GM18498 (cell line): ENCODE results near the gene EXOC3.

ENCODE experiments used
- ATAC-seq: cut with Tn5 transposase; IDR thresholded peaks from one replicate; pipeline ENCODE4 v1.9.1; 2021; ENCODE audit warnings: mild to moderate bottlenecking, moderate library complexity; ENCODE audit not compliant: unreplicated experiment

Gene EXOC3

GRCh38 chr5:437281-437771 lies 5.7 kb upstream of the EXOC3 start:
- no peak for ATAC-seq

DNA sequence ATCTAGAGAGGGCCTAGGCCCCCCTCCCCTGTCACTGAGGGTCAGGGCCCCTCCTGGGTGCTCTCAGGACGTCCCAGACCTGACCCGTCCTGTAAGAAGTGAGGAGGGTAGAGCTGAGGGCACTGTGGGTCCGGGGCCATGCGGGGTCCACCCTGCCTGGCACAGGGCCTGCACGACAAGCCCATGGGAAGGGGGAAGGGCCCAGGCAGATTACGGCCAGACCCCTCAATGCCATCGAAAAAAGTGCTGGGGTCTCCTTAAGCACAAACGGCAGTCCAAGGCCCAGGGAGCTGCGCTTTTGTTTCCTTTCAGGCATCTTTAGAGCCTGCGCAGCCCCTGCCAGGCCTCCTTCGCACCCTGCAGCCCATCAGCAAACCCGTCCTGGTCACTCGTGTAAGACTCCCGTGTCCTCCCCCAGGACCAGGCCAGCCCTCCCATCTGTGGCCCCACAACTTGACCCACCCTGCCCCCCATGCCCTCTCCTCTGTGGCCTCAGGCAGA lies 4.4 kb upstream of the EXOC3 start:
- no peak for ATAC-seq

- no peak for ATAC-seq
These were observed 3.8 kb upstream of the EXOC3 start for GRCh38 chr5:439181-439580.

DNA sequence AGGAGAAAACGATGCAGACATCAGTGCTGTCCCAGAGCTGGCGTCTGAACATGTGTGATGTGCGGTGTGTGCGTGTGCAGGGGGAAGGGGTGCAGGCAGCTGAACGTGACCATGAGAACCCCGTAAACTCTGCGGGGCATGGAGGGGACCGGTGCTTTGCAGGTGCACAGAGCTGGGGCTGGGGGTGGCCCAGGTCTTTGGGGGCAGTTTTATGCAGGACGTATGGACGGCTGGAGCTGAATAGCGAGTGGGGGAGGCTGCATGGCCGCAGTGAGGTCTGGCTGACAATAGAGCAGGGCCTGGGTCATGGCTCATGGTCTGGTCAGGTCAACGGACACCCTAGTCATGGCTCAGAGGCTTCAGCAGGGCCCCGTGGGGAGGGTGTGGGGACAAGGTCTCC lies 3.3 kb upstream of the EXOC3 start:
- ATAC-seq = no peak

GRCh38 chr5:440401-441201 lies 2.4 kb upstream of the EXOC3 start:
- ATAC-seq = no peak

DNA sequence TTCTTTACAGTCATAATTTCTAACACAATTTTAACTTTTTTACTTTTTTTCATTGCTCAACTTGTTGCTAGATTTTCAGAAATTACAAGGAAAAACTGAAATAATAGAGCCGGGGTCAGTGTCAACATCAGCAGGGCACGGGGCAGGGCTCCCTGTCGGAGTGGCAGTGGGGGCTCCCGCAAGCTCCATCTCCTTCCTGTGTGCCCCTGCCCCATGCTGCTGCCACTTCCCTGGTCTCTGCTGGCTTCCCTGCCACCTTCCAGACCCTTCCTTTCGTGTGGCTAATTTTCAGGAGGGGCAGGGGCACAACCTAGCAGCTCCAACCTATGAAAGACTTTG lies 1.0 kb upstream of the EXOC3 start:
- no peak for ATAC-seq

- ATAC-seq = peak; percentile 12
These were observed 519 bp downstream of the EXOC3 start for GRCh38 chr5:443239-444151.

GRCh38 chr5:444226-444625 lies 1.2 kb downstream of the EXOC3 start:
- ATAC-seq = no peak

GRCh38 chr5:445591-445990 lies 2.6 kb downstream of the EXOC3 start:
- no peak for ATAC-seq

- no peak for ATAC-seq
These were observed 3.3 kb downstream of the EXOC3 start for GRCh38 chr5:446066-446882.

- no peak for ATAC-seq
These were observed 3.9 kb downstream of the EXOC3 start for GRCh38 chr5:446883-447263.

DNA sequence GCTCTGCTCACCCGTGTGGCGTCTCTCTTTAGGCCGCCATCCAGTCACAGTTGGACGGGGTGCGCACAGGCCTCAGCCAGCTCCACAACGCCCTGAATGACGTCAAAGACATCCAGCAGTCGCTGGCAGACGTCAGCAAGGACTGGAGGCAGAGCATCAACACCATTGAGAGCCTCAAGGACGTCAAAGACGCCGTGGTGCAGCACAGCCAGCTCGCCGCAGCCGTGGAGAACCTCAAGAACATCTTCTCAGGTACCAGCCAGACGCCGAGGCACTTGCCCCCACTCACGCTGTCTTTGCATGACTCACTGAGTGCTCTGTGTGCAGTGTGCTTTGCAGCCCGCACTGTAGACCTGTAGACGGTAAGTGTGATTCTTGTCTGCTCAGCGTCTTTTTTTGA lies 4.5 kb downstream of the EXOC3 start:
- ATAC-seq = no peak

DNA sequence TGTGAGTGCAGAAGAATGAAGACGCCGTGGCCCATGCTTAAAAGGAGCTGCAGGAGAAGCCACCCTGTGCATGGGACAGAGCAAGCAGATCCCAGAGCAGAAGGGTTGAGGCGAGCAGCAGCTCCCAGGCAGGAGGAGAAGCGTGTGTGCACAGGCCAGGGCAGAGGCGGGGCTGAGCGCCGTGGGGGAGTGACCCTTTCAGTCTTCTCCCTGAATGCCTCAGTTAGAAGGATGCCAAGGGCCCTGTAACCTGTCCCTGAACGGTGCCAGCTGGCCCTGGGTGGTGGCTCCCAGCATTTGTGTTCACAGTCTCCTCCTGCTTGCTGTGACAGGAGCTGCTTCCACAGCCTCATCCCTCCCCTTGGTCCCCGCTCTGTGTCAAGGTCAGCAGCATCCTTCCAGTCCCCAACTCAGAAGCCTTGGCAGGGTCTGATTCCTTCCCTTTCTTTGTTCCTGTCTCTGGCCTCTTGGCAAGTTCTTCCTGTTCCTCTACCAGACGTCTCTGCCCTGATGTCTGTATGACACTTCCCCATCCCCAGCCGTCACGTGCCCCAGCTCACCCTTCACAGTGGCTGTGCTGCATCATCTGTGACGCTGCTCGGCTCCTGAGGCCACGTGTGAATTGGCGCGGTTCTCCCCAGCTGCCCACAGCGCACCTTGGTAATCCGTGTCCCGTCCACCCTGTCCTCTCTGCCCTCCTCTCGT lies 5.2 kb downstream of the EXOC3 start:
- ATAC-seq = no peak

- no peak for ATAC-seq
These were observed 5.8 kb downstream of the EXOC3 start for GRCh38 chr5:448766-449090.

- no peak for ATAC-seq
These were observed 6.2 kb downstream of the EXOC3 start for GRCh38 chr5:449151-449550.

- no peak for ATAC-seq
These were observed 8.8 kb downstream of the EXOC3 start for GRCh38 chr5:451587-452458.

- ATAC-seq = no peak
These were observed 10.2 kb downstream of the EXOC3 start for GRCh38 chr5:452978-453710.

DNA sequence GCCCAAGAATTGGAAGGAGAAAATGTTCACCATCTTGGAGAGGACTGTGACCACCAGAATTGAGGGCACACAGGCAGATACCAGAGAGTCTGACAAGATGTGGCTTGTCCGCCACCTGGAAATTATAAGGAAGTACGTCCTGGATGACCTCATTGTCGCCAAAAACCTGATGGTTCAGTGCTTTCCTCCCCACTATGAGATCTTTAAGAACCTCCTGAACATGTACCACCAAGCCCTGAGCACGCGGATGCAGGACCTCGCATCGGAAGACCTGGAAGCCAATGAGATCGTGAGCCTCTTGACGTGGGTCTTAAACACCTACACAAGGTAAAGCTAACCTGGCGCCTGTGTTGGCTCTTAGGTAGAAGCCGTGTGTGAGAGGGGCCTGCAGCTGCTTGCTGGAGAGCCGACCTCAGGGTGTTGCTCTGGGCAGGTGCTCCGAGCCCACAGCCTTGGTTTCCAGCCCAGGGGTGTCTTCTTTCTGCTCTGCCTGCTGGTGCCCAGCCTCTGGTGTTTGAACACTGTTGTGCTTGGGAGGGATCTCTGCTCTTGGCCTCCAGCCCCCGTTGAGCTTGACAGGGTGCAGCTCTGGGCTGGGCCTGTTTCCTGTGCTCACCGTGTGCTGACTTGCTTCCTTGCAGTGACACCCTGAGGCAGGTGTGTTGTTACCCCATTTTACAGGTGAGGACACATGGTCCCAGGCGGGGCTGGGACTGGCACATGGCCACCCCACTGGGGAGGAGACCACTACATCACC lies 10.9 kb downstream of the EXOC3 start:
- no peak for ATAC-seq
